GM21526 (cell line): ENCODE measurements around the gene DAO.
"Not testable (repeated sequence)": the region's sequence is repeated elsewhere in the genome, so short reads cannot be mapped to it uniquely, and the experiment has no call there.

Source experiments
- ATAC-seq: cut with Tn5 transposase; IDR thresholded peaks from one replicate; pipeline ENCODE4 v1.9.1; 2021; ENCODE audit warnings: moderate library complexity; ENCODE audit not compliant: unreplicated experiment, low FRiP score

DAO gene

GRCh38 chr12:108847705-108848104 lies 32.2 kb upstream of the DAO start:
- ATAC-seq = no peak

GRCh38 chr12:108849660-108850059 lies 30.2 kb upstream of the DAO start:
- no peak for ATAC-seq

GRCh38 chr12:108850854-108851573 lies 28.9 kb upstream of the DAO start:
- no peak for ATAC-seq

- no peak for ATAC-seq
Measured at GRCh38 chr12:108852674-108853309, 27.1 kb upstream of the DAO start.

GRCh38 chr12:108853426-108853825 lies 26.5 kb upstream of the DAO start:
- ATAC-seq = no peak

- ATAC-seq = no peak
Measured at GRCh38 chr12:108853981-108854446, 25.9 kb upstream of the DAO start.

GRCh38 chr12:108854451-108855283 lies 25.2 kb upstream of the DAO start:
- no peak for ATAC-seq

- ATAC-seq = no peak
Measured at GRCh38 chr12:108855284-108856169, 24.4 kb upstream of the DAO start.

GRCh38 chr12:108856170-108856427 lies 23.8 kb upstream of the DAO start:
- no peak for ATAC-seq

GRCh38 chr12:108856428-108857157 lies 23.3 kb upstream of the DAO start:
- ATAC-seq = peak; percentile 29

GRCh38 chr12:108857158-108857407 lies 22.8 kb upstream of the DAO start:
- ATAC-seq = no peak

- ATAC-seq = no peak
Measured at GRCh38 chr12:108858311-108859074, 21.4 kb upstream of the DAO start.

- ATAC-seq = not testable (repeated sequence)
Measured at GRCh38 chr12:108859141-108859922, 20.6 kb upstream of the DAO start.

- ATAC-seq = no peak
Measured at GRCh38 chr12:108859923-108860291, 20.0 kb upstream of the DAO start.

GRCh38 chr12:108860443-108860842 lies 19.4 kb upstream of the DAO start:
- no peak for ATAC-seq

GRCh38 chr12:108861878-108862587 lies 17.9 kb upstream of the DAO start:
- ATAC-seq = no peak

GRCh38 chr12:108862588-108862959 lies 17.3 kb upstream of the DAO start:
- ATAC-seq = no peak

- ATAC-seq = no peak
Measured at GRCh38 chr12:108865169-108865568, 14.7 kb upstream of the DAO start.
